GM12878 (cell line): Measurements from ENCODE around the gene SPATC1L. TPM values are rescaled to one million over a fixed set of nuclear protein-coding genes. Genes with fewer than 3 reads are reported as not detected.

Source experiments
- ATAC-seq: fragments of 200-7000 bp; cut with Tn5 transposase; 3 replicates; pipeline ENCODE4 v1.9.1; 2020; ENCODE audit warnings: mild to moderate bottlenecking, moderate library complexity
- BruUV-seq: library from RNA; stranded (reverse); fragments of 400-500 nt; replicated peaks from 2 replicates; lab custom pipeline; 2021; lab: Mats Ljungman, UMichigan
- CTCF ChIA-PET: fragments of 300-600 bp; sonication (Branson Sonifier 250); formaldehyde crosslinking; extraction: SDS; loops from one replicate; lab custom pipeline; 2021; ENCODE audit warnings: inconsistent platforms; lab: Yijun Ruan, JAX
- POLR2A ChIA-PET: fragments of 350-600 bp; formaldehyde crosslinking; extraction: SDS; loops from one replicate; lab custom pipeline; 2021; ENCODE audit warnings: inconsistent platforms; lab: Charles Lee
- RAD21 ChIA-PET: fragments of 300-600 bp; sonication (Branson Sonifier 250); formaldehyde crosslinking; loops from one replicate; lab custom pipeline; 2023; ENCODE audit warnings: antibody characterized with exemption; ENCODE audit not compliant: unreplicated experiment; lab: Charles Lee
- SMC1A ChIA-PET: fragments of 300-600 bp; sonication (Branson Sonifier 250); formaldehyde crosslinking; loops from one replicate; lab custom pipeline; 2023; ENCODE audit not compliant: unreplicated experiment, uncharacterized antibody; lab: Charles Lee
- DNase-seq: peaks from one replicate; pipeline ENCODE4 v3.0.0-alpha.2; 2011; ENCODE audit warnings: low read depth, low spot score
- FAIRE-seq: peaks from 3 replicates; lab custom pipeline; 2011; peaks lifted over from hg19 to GRCh38; lab: Jason Lieb, UNC
- H2AFZ ChIP-seq: 2 replicates; pipeline ENCODE4 v1.6.0; 2011; ENCODE audit warnings: low read depth, low read length, control low read depth; ENCODE audit not compliant: control insufficient read depth
- H3K27ac ChIP-seq: 2 replicates; pipeline ENCODE4 v1.5.1; 2011; ENCODE audit warnings: control low read depth; ENCODE audit not compliant: control insufficient read depth, insufficient read depth
- H3K27me3 ChIP-seq, 2 experiments: replicated peaks in 1 of 2; 2 replicates each; pipeline versions ENCODE4 v1.6.0 to v1.6.1; 2011; ENCODE audit warnings: low read length in 1 of 2; ENCODE audit not compliant: control insufficient read depth in 2 of 2, insufficient read depth in 2 of 2
- H3K36me3 ChIP-seq, 2 experiments: 2 replicates each; pipeline ENCODE4 v1.5.1; 2011; ENCODE audit warnings: low read length in 1 of 2; ENCODE audit not compliant: control insufficient read depth in 2 of 2, insufficient read depth in 2 of 2
- H3K4me1 ChIP-seq: 2 replicates; pipeline ENCODE4 v1.6.1; 2011; ENCODE audit warnings: mild to moderate bottlenecking, low read length, moderate library complexity, mixed read lengths; ENCODE audit not compliant: control insufficient read depth, insufficient read depth
- H3K4me2 ChIP-seq: 2 replicates; pipeline ENCODE4 v1.6.0; 2011; ENCODE audit warnings: control low read depth; ENCODE audit not compliant: control insufficient read depth, insufficient read depth
- H3K4me3 ChIP-seq: fragments of 200-600 bp; sonication (generic); 2 replicates; pipeline ENCODE4 v1.5.1; 2016
- H3K79me2 ChIP-seq: 2 replicates; pipeline ENCODE4 v1.6.0; 2011; ENCODE audit warnings: low read length; ENCODE audit not compliant: control insufficient read depth, insufficient read depth
- H3K9ac ChIP-seq: 2 replicates; pipeline ENCODE4 v1.8.0; 2011; ENCODE audit warnings: low read length, control low read depth, mixed read lengths; ENCODE audit not compliant: control insufficient read depth, insufficient read depth
- H3K9me3 ChIP-seq: replicated peaks from 3 replicates; pipeline ENCODE4 v1.5.1; 2011; ENCODE audit warnings: mild to moderate bottlenecking, low read length; ENCODE audit not compliant: control insufficient read depth, insufficient read depth
- H4K20me1 ChIP-seq: 2 replicates; pipeline ENCODE4 v1.6.0; 2011; ENCODE audit not compliant: control insufficient read depth, insufficient read depth
- CHD1 ChIP-seq: IDR thresholded peaks from 2 replicates; pipeline ENCODE4 v1.6.1; 2012; ENCODE audit warnings: low read depth, low read length, improper control_type of control experiment
- EP300 ChIP-seq, 2 experiments: fragments of 150-350 bp in 1 of 2; IDR thresholded peaks; 2 replicates each; pipeline ENCODE4 v1.6.1; 2011 to 2012; ENCODE audit warnings: low read depth in 2 of 2, low read length in 2 of 2, borderline replicate concordance in 1 of 2, improper control_type of control experiment in 1 of 2, inconsistent platforms in 1 of 2; ENCODE audit not compliant: control insufficient read depth in 1 of 2
- NR2C1 ChIP-seq: fragments of 450-650 bp; IDR thresholded peaks from 2 replicates; pipeline ENCODE4 v1.6.1; 2017; ENCODE audit warnings: antibody characterized with exemption, mild to moderate bottlenecking, moderate library complexity
- POU2F2 ChIP-seq: IDR thresholded peaks from 3 replicates; pipeline ENCODE4 v1.6.1; 2011; ENCODE audit warnings: low read depth, mild to moderate bottlenecking, low read length, borderline replicate concordance
- RAD21 ChIP-seq: IDR thresholded peaks from 2 replicates; pipeline ENCODE4 v1.6.1; 2011; ENCODE audit warnings: mild to moderate bottlenecking, low read depth, low read length, moderate library complexity; ENCODE audit not compliant: insufficient read depth
- SPI1 ChIP-seq: IDR thresholded peaks from 2 replicates; pipeline ENCODE4 v1.6.1; 2011; ENCODE audit warnings: low read depth, mild to moderate bottlenecking, low read length, moderate library complexity, borderline replicate concordance; ENCODE audit not compliant: insufficient read depth
- STAT3 ChIP-seq: IDR thresholded peaks from 2 replicates; pipeline ENCODE4 v1.6.1; 2011; ENCODE audit warnings: low read depth, low read length, improper control_type of control experiment
- YY1 ChIP-seq: IDR thresholded peaks from 2 replicates; pipeline ENCODE4 v1.6.1; 2011; ENCODE audit warnings: low read depth, mild to moderate bottlenecking, low read length
- in situ Hi-C: fragments of 300-500 bp; cut with MboI; formaldehyde crosslinking; loops from 9 replicates; pipeline ENCODE4 v1.14.3; 2018; ENCODE audit warnings: mixed read lengths
- intact Hi-C: fragments of 100-400 bp; cut with micrococcal nuclease; formaldehyde crosslinking; loops from one replicate; pipeline ENCODE4 v1.14.2; 2022; ENCODE audit not compliant: unreplicated experiment
- polyA plus RNA-seq, 11 experiments: library from polyadenylated mRNA; depleted of rRNA in 4 of 11; unstranded in 6 of 11; stranded (reverse) in 5 of 11; fragments of >200 nt; fragmentation: Nextera tagmentation in 4 of 11; fragmentation: Illumina TruSeq in 1 of 11; extraction: Ambion mirVana in 4 of 11; extraction: Trizol in 1 of 11; gene quantifications; 1 replicate in 1 of 11; 2 replicates in 10 of 11; pipeline versions ENCODE4 v1.2.1 to v1.2.3, GENCODE V29; 2011 to 2016; ENCODE audit warnings: inconsistent platforms in 2 of 11, missing spikeins in 2 of 11, low read depth in 1 of 11
- total RNA-seq, 4 experiments: library from RNA; depleted of rRNA in 3 of 4; stranded (reverse); fragments of >200 nt in 3 of 4; fragmentation: Illumina TruSeq in 1 of 4; extraction: Trizol in 1 of 4; gene quantifications; 2 replicates each; pipeline versions ENCODE4 v1.2.1 to v1.2.3, GENCODE V29; 2013 to 2021
- TF ChIP-seq, protein P1 (sequence below): fragments of 450-650 bp; IDR thresholded peaks from 2 replicates; pipeline ENCODE4 v1.6.1; 2016; ENCODE audit warnings: mild to moderate bottlenecking
- TF ChIP-seq, protein P2 (sequence below): fragments of 450-650 bp; formaldehyde crosslinking; IDR thresholded peaks from 2 replicates; pipeline ENCODE4 v1.4.0; 2020; ENCODE audit warnings: mild to moderate bottlenecking, moderate library complexity
- TF ChIP-seq, protein P3 (sequence below), 3 experiments: IDR thresholded peaks in 2 of 3; conservative IDR thresholded peaks in 1 of 3; 2 replicates each; pipeline ENCODE4 v1.5.1; 2011; ENCODE audit warnings: low read depth in 3 of 3, low read length in 3 of 3, mild to moderate bottlenecking in 3 of 3, control low read depth in 2 of 3, moderate library complexity in 2 of 3, inconsistent platforms in 1 of 3, mixed read lengths in 1 of 3; ENCODE audit not compliant: control insufficient read depth in 2 of 3, insufficient read depth in 1 of 3; ENCODE audit errors: extremely low read depth in 1 of 3

Gene SPATC1L
- total and polyA plus RNA-seq, 10 of the 15 experiments (the other 5 are each of a cell fraction or from before 2014, with no cell fraction given): 1.4 to 16.0 (median 7.0) TPM; not detected in 2

DNA sequence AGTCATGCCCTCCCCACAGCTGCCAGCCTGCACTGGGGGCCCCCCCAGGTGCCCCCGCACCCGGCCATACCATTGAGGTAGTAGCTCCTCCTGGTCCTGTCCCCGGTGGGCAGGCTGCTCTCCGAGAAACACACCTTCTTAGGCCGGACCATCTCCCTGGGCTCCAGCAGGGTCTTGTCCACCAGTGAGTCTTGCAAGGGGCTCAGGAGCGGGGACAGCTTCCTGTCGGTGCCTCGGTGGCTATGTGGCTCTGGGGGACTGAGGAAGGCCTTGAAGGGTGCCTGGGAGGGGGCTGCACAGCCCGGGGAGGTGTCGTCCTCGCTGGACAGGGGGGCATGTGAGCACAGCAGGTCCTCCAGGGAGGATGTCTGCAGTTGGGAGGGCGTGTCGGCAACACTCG lies 16.0 kb downstream of the SPATC1L start (continued):
- TF ChIP-seq, protein P1, sequence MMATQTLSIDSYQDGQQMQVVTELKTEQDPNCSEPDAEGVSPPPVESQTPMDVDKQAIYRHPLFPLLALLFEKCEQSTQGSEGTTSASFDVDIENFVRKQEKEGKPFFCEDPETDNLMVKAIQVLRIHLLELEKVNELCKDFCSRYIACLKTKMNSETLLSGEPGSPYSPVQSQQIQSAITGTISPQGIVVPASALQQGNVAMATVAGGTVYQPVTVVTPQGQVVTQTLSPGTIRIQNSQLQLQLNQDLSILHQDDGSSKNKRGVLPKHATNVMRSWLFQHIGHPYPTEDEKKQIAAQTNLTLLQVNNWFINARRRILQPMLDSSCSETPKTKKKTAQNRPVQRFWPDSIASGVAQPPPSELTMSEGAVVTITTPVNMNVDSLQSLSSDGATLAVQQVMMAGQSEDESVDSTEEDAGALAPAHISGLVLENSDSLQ: no peak
- no peak for TF ChIP-seq NR2C1
- no peak for TF ChIP-seq STAT3
- no peak for TF ChIP-seq RAD21

DNA sequence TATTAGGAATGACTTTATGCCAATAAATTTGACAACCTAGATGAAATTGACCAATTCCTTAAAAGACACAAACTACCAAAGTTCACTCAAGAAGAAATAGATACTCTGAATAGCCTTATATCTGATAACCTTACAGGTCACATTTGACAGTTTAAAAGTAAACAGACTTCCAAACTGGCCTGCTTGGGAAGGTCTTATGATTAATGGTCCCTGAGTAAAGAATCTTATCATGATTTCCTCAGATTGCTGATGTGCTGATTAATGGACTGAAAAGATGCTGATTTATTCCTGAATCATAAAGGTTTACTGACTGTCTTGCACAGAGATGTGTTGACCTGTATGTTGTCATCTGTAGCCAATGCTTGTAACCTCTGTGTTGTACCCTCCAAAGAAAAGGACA lies 19.2 kb downstream of the SPATC1L start:
- H4K20me1 ChIP-seq: no peaks in the 10 kb centered on the region
- TF ChIP-seq YY1 (no peak), NR2C1 (no peak), SPI1 (no peak), CHD1 (no peak), POU2F2 (no peak), EP300 (IDR thresholded peaks at IDR 0.05; ENCODE audit: borderline replicate concordance in 1 of 2, control insufficient read depth in 1 of 2, low read depth in 2 of 2, low read length in 2 of 2) (no peak)
- TF ChIP-seq, protein P2, sequence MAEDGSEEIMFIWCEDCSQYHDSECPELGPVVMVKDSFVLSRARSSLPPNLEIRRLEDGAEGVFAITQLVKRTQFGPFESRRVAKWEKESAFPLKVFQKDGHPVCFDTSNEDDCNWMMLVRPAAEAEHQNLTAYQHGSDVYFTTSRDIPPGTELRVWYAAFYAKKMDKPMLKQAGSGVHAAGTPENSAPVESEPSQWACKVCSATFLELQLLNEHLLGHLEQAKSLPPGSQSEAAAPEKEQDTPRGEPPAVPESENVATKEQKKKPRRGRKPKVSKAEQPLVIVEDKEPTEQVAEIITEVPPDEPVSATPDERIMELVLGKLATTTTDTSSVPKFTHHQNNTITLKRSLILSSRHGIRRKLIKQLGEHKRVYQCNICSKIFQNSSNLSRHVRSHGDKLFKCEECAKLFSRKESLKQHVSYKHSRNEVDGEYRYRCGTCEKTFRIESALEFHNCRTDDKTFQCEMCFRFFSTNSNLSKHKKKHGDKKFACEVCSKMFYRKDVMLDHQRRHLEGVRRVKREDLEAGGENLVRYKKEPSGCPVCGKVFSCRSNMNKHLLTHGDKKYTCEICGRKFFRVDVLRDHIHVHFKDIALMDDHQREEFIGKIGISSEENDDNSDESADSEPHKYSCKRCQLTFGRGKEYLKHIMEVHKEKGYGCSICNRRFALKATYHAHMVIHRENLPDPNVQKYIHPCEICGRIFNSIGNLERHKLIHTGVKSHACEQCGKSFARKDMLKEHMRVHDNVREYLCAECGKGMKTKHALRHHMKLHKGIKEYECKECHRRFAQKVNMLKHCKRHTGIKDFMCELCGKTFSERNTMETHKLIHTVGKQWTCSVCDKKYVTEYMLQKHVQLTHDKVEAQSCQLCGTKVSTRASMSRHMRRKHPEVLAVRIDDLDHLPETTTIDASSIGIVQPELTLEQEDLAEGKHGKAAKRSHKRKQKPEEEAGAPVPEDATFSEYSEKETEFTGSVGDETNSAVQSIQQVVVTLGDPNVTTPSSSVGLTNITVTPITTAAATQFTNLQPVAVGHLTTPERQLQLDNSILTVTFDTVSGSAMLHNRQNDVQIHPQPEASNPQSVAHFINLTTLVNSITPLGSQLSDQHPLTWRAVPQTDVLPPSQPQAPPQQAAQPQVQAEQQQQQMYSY (CRISPR knock-in tag): no peak
- TF ChIP-seq, protein P3, sequence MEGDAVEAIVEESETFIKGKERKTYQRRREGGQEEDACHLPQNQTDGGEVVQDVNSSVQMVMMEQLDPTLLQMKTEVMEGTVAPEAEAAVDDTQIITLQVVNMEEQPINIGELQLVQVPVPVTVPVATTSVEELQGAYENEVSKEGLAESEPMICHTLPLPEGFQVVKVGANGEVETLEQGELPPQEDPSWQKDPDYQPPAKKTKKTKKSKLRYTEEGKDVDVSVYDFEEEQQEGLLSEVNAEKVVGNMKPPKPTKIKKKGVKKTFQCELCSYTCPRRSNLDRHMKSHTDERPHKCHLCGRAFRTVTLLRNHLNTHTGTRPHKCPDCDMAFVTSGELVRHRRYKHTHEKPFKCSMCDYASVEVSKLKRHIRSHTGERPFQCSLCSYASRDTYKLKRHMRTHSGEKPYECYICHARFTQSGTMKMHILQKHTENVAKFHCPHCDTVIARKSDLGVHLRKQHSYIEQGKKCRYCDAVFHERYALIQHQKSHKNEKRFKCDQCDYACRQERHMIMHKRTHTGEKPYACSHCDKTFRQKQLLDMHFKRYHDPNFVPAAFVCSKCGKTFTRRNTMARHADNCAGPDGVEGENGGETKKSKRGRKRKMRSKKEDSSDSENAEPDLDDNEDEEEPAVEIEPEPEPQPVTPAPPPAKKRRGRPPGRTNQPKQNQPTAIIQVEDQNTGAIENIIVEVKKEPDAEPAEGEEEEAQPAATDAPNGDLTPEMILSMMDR (IDR thresholded peaks at IDR 0.05 in 2 of 3, conservative IDR thresholded peaks at IDR 0.05 in 1 of 3; ENCODE audit: control insufficient read depth in 2 of 3, extremely low read depth in 1 of 3, insufficient read depth in 1 of 3, low read depth in 3 of 3, low read length in 3 of 3): no peak

More for the DNA sequence above, 19.2 kb downstream of the SPATC1L start:
- H3K4me2 ChIP-seq: no peak overlapping the region
- RAD21 ChIA-PET: no interaction called here
- CTCF ChIA-PET: no interaction called here
- intact Hi-C loops: no loop called here
- no peak overlapping the region for H2AFZ ChIP-seq
- SMC1A ChIA-PET: no interaction called here
- no peak overlapping the region for H3K4me3 ChIP-seq
- ATAC-seq (no peak), FAIRE-seq (no peak), DNase-seq (no peak)
- no peaks in the 10 kb centered on the region for H3K36me3 ChIP-seq
- no peaks in the 10 kb centered on the region for H3K79me2 ChIP-seq
- H3K9ac ChIP-seq: no peak overlapping the region
- H3K9me3 ChIP-seq: no peaks in the 10 kb centered on the region; the same call in 2 of the 3 replicates
- no peaks in the 10 kb centered on the region for H3K4me1 ChIP-seq
- BruUV-seq: no TSS peak
- H3K27ac ChIP-seq: no peak overlapping the region
- in situ Hi-C loops: no loop called here
- POLR2A ChIA-PET: no interaction called here
- H3K27me3 ChIP-seq: no peaks in the 10 kb centered on the region
